BLaER1 (cell line): ENCODE measurements around the gene VIPR1.

Experiments
- H3K27ac ChIP-seq: shearing (Covaris generic); formaldehyde crosslinking; 2 replicates; pipeline ENCODE4 v1.8.1; 2022
- H3K27me3 ChIP-seq: shearing (Covaris generic); formaldehyde crosslinking; 2 replicates; pipeline ENCODE4 v1.8.1; 2022
- H3K36me3 ChIP-seq: shearing (Covaris generic); formaldehyde crosslinking; 2 replicates; pipeline ENCODE4 v1.8.1; 2022
- H3K4me1 ChIP-seq: shearing (Covaris generic); formaldehyde crosslinking; 2 replicates; pipeline ENCODE4 v1.8.1; 2022
- H3K4me2 ChIP-seq: shearing (Covaris generic); formaldehyde crosslinking; 2 replicates; pipeline ENCODE4 v1.8.1; 2022
- H3K4me3 ChIP-seq: shearing (Covaris generic); formaldehyde crosslinking; 2 replicates; pipeline ENCODE4 v1.8.1; 2022
- H3K9ac ChIP-seq: shearing (Covaris generic); formaldehyde crosslinking; 2 replicates; pipeline ENCODE4 v1.8.1; 2022
- H3K9me3 ChIP-seq: shearing (Covaris generic); formaldehyde crosslinking; 2 replicates; pipeline ENCODE4 v1.8.1; 2022
- H4K20me1 ChIP-seq: shearing (Covaris generic); formaldehyde crosslinking; 2 replicates; pipeline ENCODE4 v1.8.1; 2022
- Cebpa-rat ChIP-seq: shearing (Covaris generic); IDR thresholded peaks from 2 replicates; pipeline ENCODE4 v1.8.1; 2022

Gene VIPR1

GRCh38 chr3:42502429-42503250, at the start of gene VIPR1:
VIPR1 (plus strand) TSS chr3:42502643; CDS start chr3:42502736, 93 bp downstream.
- H3K9me3 ChIP-seq: no peaks in the 10 kb centered on the region
- no peak for TF ChIP-seq Cebpa-rat
- H3K4me2 ChIP-seq: peak within 1 kb of the TSS; percentile 98
- H3K9ac ChIP-seq: peak within 1 kb of the TSS; percentile 51
- H4K20me1 ChIP-seq: no peaks in the 10 kb centered on the region
- peaks cover 34% of the 10 kb centered on the region for H3K4me1 ChIP-seq
- no peaks in the 10 kb centered on the region for H3K36me3 ChIP-seq
- H3K27ac ChIP-seq: no peak within 1 kb of the TSS
- H3K27me3 ChIP-seq: peaks cover 39% of the 10 kb centered on the region
- H3K4me3 ChIP-seq: peak within 1 kb of the TSS; percentile 71

- Histone ChIP-seq H3K27ac (no peak overlapping the region), H3K4me3 (no peak overlapping the region), H4K20me1 (no peaks in the 10 kb centered on the region), H3K9ac (no peak overlapping the region), H3K4me2 (no peak overlapping the region), H3K9me3 (0 out of 2 replicates have a peak, but pooled peaks cover 5% of the 10 kb centered on the region), H3K27me3 (no peaks in the 10 kb centered on the region), H3K4me1 (no peaks in the 10 kb centered on the region), H3K36me3 (no peaks in the 10 kb centered on the region)
- no peak for TF ChIP-seq Cebpa-rat
Measured at GRCh38 chr3:42456211-42456610, 46.2 kb upstream of the VIPR1 start.

- Histone ChIP-seq H3K27me3 (no peaks in the 10 kb centered on the region), H3K36me3 (no peaks in the 10 kb centered on the region), H3K4me2 (no peak overlapping the region), H3K4me3 (no peak overlapping the region), H3K4me1 (no peaks in the 10 kb centered on the region), H3K27ac (no peak overlapping the region), H3K9me3 (no peaks in the 10 kb centered on the region), H3K9ac (no peak overlapping the region), H4K20me1 (no peaks in the 10 kb centered on the region)
- TF ChIP-seq Cebpa-rat: no peak
Measured at GRCh38 chr3:42459151-42459550, 43.3 kb upstream of the VIPR1 start.

- Histone ChIP-seq H3K4me3 (no peak overlapping the region), H3K9me3 (no peaks in the 10 kb centered on the region), H3K36me3 (no peaks in the 10 kb centered on the region), H3K9ac (no peak overlapping the region), H3K27ac (no peak overlapping the region), H3K27me3 (no peaks in the 10 kb centered on the region), H3K4me2 (no peak overlapping the region), H3K4me1 (no peaks in the 10 kb centered on the region), H4K20me1 (no peaks in the 10 kb centered on the region)
- TF ChIP-seq Cebpa-rat: no peak
Measured at GRCh38 chr3:42461762-42462161, 40.7 kb upstream of the VIPR1 start.

GRCh38 chr3:42463093-42463492, 39.4 kb upstream of the VIPR1 start:
- H3K36me3 ChIP-seq: no peaks in the 10 kb centered on the region
- H4K20me1 ChIP-seq: no peaks in the 10 kb centered on the region
- H3K9me3 ChIP-seq: no peaks in the 10 kb centered on the region
- no peaks in the 10 kb centered on the region for H3K27me3 ChIP-seq
- TF ChIP-seq Cebpa-rat: no peak
- H3K4me3 ChIP-seq: no peak overlapping the region
- no peak overlapping the region for H3K27ac ChIP-seq
- no peaks in the 10 kb centered on the region for H3K4me1 ChIP-seq
- no peak overlapping the region for H3K4me2 ChIP-seq
- no peak overlapping the region for H3K9ac ChIP-seq

GRCh38 chr3:42468111-42468510, 34.3 kb upstream of the VIPR1 start:
- no peak overlapping the region for H3K4me3 ChIP-seq
- H3K9ac ChIP-seq: no peak overlapping the region
- H3K4me1 ChIP-seq: no peaks in the 10 kb centered on the region
- H3K36me3 ChIP-seq: no peaks in the 10 kb centered on the region
- H3K27ac ChIP-seq: no peak overlapping the region
- H3K9me3 ChIP-seq: no peaks in the 10 kb centered on the region
- no peak for TF ChIP-seq Cebpa-rat
- no peaks in the 10 kb centered on the region for H4K20me1 ChIP-seq
- no peaks in the 10 kb centered on the region for H3K27me3 ChIP-seq
- H3K4me2 ChIP-seq: no peak overlapping the region

- H3K4me3 ChIP-seq: no peak overlapping the region
- H3K27me3 ChIP-seq: no peaks in the 10 kb centered on the region
- no peak overlapping the region for H3K9ac ChIP-seq
- no peak overlapping the region for H3K27ac ChIP-seq
- no peak overlapping the region for H3K4me2 ChIP-seq
- no peaks in the 10 kb centered on the region for H3K9me3 ChIP-seq
- H3K36me3 ChIP-seq: no peaks in the 10 kb centered on the region
- no peak for TF ChIP-seq Cebpa-rat
- H4K20me1 ChIP-seq: no peaks in the 10 kb centered on the region
- H3K4me1 ChIP-seq: no peaks in the 10 kb centered on the region
Measured at GRCh38 chr3:42472555-42472954, 29.9 kb upstream of the VIPR1 start.

- no peak overlapping the region for H3K9ac ChIP-seq
- H3K4me1 ChIP-seq: no peaks in the 10 kb centered on the region
- no peak overlapping the region for H3K27ac ChIP-seq
- no peaks in the 10 kb centered on the region for H4K20me1 ChIP-seq
- no peak overlapping the region for H3K4me2 ChIP-seq
- no peak for TF ChIP-seq Cebpa-rat
- no peaks in the 10 kb centered on the region for H3K36me3 ChIP-seq
- H3K27me3 ChIP-seq: no peaks in the 10 kb centered on the region
- no peaks in the 10 kb centered on the region for H3K9me3 ChIP-seq
- H3K4me3 ChIP-seq: no peak overlapping the region
Measured at GRCh38 chr3:42473083-42473932, 29.1 kb upstream of the VIPR1 start.

- H3K27me3 ChIP-seq: no peaks in the 10 kb centered on the region
- H3K9me3 ChIP-seq: peaks cover 27% of the 10 kb centered on the region
- no peak overlapping the region for H3K9ac ChIP-seq
- no peaks in the 10 kb centered on the region for H3K4me1 ChIP-seq
- no peaks in the 10 kb centered on the region for H4K20me1 ChIP-seq
- H3K36me3 ChIP-seq: no peaks in the 10 kb centered on the region
- H3K4me3 ChIP-seq: no peak overlapping the region
- no peak overlapping the region for H3K4me2 ChIP-seq
- TF ChIP-seq Cebpa-rat: no peak
- H3K27ac ChIP-seq: no peak overlapping the region
Measured at GRCh38 chr3:42476225-42477125, 26.0 kb upstream of the VIPR1 start.
